Measurements from ENCODE around the gene GPER1.
A peak's percentile ranks its signal among the peaks of the same experiment; 100 is the strongest.
"Not testable (repeated sequence)": the region's sequence is repeated elsewhere in the genome, so short reads cannot be mapped to it uniquely, and the experiment has no call there.

The GPER1 gene

DNA sequence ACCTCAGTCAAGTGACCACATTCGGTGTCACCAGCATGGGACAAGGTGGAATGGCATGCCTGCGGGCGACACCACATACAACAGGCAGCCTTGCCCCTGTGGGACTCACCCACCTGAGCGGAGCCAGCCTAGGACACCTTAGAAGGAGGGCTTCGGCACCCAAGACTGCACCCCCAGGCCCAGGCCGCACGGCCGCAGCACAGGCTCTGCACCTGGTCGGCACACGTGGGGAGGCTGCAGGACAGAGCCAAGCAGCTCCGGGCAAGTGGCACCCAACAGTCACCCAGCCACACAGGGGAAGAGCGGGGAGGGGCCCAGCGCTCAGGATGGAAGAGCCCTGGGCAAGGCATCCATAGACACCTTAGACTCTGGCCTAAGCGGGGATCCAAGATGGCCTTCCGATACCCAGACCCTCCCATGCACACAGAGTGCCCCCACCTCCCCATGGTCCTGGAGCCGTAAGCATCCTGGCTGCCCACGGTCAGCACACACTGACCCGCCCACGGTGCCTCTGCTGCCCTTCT is 16.1 kb upstream of the GPER1 start:
- no peak for DNase-seq

DNA sequence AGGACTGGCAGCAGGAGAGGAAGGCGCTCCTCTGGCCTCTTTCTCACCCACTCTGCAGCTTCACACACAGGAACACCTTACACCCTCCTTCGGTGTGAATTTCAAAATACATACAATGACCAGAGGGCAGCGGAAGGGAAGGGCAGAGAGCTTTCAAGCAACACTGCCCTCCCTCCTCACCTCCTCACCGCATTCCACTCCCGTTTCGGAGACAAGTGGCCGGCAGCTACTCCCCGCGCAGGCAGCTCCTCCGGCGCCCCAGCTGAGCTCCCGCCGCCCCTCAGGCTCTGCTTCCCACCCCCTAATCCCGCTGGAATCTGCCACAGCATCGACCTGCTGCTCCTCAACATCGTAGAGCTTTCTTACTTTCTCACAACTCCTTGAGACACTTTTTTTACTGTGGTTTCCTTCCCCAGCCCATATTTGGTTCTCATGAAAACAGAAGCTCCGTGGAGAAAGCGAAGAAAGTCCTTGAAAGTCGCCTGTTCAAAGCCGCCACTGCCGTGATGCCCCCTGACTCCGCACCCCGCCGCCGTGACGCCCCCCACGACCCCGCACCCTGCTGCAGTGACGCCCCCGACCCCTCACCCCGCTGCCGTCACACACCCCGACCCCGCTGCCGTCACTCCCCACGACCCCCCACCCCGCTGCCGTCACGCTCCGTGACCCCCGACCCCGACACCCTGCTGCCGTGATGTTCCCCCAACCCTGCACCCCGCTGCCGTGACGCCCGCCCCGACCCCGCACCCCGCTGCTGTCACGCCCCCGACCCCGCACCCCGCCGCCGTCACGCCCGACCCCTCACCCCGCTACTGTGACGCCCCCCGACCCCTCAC is 14.6 kb upstream of the GPER1 start:
- no peak for DNase-seq

DNA sequence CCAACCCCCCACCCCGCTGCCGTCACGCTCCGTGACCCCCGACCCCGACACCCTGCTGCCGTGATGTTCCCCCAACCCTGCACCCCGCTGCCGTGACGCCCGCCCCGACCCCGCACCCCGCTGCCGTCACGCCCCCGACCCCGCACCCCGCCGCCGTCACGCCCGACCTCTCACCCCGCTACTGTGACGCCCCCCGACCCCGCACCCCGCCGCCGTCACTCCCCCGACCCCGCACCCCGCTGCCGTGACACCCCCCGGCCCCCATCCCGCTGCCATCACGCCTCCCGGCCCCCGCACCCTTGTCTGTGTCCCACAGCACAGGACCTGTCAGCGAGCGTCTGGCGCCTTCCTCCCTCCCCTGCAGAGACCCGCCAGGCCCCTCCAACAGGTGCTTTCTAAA is 13.9 kb upstream of the GPER1 start:
- DNase-seq = not testable (repeated sequence)

DNA sequence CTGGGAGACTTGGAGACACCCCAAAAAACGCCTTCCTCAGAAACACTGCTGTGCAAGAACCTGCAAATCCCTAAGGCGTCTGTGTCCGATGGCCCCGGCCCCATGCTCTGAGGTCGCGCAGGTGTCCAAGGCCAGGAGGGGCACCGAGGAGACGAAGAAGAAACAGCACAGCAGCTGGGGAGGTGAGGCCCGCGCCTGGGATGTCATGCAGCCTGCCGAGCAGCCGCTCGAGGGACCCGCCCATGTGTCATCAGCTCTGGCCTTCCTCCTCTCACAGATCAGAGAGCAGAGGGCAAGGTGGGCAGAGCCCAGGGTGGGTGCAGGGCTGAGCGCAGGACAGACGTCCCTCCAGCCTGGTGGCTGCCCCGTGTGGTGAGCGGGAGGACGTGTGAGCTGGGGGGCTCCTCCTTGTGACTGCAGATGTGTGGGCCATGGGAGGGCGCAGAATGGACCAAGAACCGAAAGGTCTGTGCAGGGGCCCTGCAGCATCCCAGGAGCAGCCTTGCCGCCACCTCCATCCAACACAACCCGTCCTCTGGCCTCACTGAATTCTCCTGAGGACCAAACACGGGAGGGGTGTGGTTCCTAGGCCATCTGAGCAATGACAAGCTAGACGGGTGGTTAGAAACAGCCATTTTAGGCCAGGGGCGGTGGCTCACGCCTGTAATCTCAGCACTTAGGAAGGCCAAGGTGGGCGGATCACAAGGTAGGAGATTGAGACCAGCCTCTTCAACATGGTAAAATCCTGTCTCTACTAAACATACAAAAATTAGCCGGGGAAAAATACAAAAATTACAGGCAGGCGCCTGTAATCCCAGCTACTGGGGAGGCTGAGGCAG is 13.1 kb upstream of the GPER1 start:
- no peak for DNase-seq

DNA sequence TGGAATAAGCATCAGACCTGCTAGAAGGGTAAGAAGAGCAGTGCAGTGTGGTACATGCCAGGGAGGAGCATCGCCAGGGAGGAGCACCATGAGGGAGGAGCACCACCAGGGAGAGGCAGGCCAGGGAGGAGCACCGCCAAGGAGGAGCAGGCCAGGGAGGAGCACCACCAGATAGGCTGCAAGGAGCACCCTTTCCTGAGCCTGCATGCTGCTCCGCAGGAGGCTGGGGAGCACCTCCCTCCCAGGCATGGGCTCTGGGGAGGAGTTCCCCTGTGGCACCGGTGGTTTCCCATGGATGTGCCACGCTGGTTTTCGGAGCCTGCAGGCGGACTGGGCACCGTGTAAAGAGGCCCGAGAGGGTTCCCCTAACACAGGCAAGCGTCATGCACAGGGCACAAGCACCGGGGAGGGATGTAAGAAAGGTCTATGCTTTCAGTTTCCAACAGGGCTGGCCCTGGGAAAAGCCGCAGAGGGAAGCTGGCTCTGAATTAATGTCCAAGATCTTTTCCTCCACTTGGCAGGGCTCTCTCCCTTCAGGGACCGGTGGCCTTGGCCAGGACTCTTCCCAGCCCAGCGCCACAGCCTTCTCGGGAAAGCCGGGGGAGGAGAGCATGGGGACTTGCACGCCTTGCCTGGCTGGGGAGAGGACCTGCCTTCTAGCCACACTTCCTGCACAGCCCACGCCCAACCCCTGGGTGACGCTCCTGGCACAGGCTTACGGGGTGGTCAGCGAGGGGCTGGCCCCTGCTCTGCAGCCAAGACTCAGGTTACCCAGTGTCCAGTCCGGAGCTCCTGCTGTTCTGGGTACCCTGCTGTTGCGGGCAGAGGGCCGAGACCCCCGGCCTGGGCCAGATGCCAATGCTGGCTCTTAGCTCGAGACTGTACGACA is 11.5 kb upstream of the GPER1 start:
- DNase-seq = no peak

DNA sequence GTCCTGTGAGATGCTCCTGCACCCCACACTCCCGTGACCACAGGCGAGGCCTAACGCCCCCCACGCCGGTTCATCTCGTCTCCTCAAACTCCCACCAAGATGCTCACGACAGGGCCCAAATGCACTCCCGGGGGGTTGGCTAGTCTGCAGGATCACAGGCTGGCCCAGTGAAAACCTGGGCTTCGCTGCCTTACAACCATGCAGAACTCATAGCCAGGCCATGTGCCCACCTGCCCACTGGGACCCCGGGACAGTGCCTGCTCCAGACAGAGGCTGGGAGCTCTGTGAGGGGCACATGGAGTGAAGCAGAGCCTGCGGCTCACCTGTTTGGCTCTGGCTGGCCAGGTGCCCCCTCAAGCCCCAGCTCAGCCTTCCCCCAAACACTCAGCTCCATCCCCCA is 9.4 kb upstream of the GPER1 start:
- DNase-seq = no peak

DNA sequence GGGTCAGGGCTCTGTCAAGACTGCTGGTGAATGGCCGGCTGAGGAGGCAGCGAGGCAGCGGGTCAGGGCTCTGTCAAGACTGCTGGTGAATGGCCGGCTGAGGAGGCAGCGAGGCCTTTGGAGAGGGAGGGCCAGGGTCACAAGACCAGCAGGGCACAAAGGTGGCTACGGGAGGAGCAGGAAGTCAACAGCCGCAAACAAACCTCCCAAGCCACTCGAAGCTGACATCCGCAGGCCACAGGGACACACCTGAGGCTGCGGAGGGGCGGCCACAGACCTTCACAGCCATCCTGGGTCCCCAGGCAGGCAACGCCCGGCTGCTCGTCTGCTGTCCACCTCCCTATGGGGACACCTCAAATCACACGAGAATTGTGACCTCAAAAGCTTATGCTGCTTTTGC is 8.9 kb upstream of the GPER1 start:
- no peak for DNase-seq

DNA sequence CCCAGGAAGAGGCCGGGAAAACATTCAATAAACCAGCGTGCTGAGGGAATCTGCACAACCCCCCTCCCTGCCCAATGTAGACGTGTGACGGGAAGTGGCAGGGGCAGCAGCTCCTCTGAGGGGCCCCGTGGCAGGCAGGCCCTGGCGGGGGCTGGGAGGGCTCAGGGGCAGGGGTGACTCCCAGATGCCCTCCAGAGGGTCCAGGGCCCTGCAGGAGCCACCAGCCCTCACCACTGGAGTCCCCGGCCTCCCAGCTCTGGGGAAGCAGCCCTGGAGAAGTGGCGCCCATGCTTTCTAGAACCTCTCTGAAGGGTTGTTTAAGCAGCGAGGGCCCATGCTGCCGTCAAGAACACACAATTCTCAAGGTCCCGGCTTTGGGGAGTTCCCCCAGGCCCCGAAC is 8.4 kb upstream of the GPER1 start:
- DNase-seq = no peak

DNA sequence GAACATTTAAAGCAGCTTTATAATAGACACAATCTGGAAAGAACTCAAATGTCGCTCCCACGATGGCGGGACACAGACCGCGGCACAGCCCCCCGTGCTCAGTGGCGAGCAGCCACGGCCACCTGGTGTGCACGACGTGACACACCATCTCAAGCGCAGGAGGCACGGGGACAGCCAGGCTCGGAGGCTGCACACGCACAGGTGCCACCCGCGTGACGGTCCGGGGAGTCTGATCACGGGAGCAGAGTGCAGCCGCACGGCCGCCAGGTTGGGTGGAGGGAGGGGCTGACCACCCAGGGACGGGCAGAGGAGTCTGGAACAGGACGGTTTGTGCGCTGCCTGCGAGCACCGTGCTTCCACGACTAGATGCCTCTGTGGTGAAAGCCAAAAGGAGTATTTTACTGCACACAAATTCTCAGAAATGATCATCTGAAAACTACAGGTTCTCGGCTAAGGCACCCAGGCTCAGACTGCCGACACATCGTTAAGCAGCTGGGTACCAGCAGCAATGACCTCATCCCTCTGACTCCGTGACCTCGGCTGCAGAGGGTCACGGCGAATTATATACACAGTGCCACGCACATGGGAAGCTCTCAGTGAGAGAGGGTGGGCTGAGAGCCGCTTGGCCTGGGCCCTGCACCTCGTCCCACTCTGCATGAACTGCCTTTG is 7.5 kb upstream of the GPER1 start:
- DNase-seq = no peak

DNA sequence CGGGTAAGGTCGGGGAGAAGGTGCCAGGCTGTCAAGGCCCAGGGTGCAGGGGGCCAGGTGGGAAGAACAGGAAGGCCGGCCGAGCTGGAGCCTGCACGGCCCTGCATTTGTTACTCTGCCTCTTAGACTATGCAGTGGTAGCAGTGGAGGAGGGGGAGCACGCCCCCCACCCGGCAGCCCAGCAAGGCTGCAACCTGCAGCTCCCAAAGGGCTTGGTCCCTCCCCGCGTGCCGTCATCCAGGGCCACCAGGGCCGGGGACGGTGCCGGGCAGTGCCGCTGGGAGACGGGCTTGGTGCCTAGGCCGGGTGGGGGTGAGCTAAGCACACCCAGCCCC is 7.0 kb upstream of the GPER1 start:
- DNase-seq = no peak

DNA sequence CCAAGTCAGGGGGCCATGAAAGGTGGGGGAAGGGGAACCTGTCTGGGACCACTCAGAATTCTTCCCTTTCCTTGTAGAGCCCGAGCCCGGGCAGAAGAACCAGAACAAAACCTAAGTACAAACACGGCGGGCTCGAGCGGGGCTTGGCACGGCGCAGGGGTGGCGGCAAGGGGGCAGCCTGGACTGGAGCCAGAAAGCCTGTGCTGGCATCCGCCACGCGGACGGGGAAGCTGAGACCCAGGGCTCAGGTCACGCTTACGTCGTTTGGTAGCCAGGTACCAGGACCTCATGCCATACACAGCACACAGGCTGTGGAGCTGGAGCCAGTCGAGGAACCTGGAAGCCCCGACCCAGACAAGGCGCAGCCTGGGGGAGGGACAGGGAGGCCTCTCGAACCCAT is 6.6 kb upstream of the GPER1 start:
- DNase-seq = no peak

DNA sequence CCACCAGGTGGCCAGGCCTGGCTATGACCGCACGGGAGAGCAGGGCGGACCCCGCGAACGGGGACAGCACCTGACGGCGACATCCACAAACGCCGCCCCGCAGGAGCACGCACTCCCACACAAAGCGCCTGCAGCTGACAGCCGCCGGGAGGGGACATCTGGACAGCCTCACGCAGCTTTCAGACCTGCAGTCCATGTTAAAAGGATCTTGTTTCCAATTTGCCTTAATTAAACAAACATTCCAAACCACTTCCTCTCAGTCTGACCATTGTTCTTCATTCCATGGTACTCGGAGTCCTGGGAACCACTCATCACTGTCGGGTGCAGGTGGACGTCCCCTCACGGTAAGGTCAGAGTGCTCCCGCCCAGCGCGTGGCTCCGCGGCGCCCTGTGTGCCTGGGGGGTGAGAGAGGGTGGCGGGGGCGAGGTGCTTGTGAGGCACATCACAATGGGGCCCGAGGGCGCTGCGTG is 5.9 kb upstream of the GPER1 start:
- peak; percentile 16 for DNase-seq

DNA sequence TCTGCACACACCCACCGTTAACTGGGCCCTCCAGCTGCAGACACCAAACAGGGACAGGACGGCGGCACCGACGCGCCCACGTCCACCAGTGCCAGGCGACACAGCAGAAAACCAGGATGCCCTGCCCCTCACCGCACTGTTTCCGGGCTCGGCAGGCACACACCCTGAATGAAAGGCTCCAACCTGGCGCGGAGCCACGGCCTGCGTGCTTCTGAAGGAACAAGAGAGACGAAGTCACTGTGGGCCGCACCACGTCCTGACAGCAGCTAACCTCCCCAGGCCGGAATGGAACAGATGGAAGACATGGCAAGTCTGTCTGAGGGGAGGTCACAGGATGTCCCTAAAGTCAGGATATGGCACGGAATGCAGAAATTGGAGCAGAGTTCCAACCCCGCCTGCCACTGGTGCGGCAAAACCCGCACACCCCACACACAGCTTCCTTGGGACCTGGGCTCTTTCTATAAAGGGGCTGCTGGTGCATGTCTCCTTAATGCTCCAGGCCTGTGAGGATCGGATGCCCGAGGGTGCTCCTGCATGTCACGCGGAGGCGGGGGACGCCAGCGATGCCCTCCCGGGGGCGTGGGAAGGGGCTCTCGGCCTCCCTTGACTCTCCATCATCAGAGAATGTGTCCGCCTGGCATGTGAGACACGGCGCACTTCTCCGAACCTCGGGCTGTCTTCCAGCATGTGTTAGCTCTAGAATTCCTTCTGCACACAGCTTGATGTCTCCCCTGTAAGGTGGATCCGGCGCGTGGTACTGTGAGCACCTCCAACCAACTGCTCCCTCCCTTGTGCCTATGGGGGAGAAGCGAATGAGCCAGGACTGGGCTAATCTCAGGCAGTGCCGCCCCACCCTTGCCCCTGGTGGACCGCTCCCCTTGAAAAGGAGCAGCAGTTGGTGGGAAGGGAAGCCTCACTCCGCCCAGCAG is 3.9 kb upstream of the GPER1 start:
- DNase-seq = no peak

DNA sequence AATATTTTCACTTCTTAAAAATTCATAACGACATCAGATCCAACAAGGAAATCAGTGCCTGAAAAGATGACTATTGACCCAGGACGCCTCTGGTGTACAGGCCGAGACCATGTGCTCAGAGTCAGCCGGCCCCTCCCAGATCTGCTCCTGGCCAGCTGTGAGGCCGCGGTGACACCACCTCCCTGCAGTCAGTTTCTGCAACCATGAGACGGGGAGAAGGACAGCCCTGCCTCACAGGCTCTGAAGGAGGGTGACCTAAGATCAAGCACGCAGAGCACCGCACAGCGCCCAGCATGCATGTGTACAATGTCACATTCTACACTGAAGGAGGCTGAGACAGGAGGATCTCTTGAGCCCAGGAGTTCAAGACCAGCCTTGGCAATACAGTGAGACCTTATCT is 2.6 kb upstream of the GPER1 start:
- DNase-seq = no peak

DNA sequence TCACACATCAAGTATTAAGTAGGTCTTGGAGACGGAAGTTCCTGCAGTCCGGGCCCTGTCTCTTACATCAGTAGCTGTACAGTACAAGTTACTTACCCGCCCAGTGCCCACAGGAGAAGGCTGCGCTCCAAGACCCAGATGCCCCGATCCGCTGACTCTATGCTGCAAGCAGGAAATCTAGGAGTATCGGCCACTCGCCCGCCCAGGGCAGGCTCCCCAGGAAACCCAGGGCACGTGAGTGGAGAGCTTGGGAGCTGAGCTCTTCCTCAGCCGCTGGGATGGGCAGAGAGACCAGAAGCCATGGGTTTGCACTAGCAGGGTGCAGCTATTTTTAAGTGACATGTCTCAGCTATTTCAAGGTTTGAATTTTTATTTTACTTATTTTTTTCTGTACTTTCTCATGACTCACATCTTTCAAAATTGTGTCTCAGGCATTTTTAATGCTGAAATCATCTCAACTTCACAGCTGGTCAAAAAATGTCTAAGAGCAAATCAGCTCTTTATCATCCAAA is 1.9 kb upstream of the GPER1 start:
- DNase-seq = no peak

DNA sequence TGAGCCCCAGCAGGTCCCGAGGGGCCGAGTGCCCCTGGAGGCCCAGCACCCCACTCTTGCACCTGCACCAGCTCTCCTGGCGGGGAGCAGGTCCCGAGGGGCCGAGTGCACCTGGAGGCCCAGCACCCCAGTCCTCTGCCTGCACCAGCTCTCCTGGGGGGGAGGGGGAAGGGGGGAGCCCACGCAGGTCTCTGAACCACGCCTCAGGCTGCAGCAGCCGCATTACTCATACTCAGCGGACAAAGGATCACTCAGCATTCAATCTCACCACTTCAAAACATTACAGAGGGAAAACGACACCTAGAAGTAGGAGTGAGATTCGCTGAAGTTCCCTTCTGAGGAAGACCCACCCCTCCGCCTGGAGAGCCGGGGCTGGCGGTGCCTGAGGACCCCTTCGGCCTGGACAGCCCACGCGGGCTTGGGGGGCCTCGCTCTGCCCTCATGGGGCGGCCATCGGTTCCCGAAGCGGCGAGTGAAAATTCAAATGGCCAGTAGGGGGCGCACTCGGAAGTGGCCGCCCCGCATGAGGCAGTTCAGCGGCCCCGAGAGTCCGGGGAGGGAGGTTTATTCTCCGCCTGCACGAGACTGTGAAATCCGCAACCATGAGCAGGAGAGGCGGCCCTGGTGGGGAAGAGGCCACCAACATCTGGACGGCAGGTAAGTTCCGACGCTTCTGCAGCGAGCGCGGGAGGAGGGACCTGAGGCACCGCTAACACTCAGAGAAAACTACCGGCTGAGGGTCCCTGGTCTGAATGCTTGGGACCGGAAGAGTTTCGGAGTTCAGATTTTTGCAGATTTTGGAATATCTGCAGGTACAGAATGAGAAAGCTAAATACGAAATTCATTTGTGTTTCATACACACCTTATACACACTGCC is 1.1 kb upstream of the GPER1 start:
- DNase-seq = peak; percentile 29

DNA sequence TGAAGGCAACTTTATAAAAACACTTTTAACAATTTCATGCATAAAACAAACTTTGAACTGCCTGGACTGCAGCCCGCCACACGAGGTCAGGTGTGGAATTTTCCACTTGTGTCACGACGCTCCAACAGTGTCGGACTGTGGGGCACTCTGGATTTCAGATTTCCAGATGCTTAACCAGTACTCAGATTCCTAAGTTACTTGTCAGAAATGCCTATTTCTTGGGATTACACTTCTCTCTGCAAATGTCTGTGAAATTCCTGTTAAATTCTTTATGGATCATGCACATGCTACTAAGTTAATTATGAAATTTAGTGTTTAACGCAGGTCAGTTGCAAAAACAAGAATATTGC is 473 bp upstream of the GPER1 start:
- no peak for DNase-seq

DNA sequence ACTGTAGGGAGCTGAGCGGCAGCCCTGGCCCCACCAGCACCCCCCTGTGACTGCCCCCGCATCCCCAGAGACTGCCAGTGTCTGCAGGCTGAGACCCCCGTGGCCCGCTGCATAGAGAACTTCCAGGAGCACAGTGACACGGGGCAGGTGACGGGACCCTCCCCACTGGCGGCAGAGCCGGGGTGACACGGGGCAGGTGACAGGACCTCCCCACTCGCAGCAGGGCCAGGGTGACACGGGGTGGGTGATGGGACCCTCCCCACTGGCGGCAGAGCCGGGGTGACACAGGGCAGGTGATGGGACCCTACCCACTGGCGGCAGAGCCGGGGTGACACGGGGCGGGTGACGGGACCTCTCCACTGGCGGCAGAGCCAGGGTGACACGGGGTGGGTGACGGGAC is 2.3 kb downstream of the GPER1 start:
- DNase-seq = no peak

DNA sequence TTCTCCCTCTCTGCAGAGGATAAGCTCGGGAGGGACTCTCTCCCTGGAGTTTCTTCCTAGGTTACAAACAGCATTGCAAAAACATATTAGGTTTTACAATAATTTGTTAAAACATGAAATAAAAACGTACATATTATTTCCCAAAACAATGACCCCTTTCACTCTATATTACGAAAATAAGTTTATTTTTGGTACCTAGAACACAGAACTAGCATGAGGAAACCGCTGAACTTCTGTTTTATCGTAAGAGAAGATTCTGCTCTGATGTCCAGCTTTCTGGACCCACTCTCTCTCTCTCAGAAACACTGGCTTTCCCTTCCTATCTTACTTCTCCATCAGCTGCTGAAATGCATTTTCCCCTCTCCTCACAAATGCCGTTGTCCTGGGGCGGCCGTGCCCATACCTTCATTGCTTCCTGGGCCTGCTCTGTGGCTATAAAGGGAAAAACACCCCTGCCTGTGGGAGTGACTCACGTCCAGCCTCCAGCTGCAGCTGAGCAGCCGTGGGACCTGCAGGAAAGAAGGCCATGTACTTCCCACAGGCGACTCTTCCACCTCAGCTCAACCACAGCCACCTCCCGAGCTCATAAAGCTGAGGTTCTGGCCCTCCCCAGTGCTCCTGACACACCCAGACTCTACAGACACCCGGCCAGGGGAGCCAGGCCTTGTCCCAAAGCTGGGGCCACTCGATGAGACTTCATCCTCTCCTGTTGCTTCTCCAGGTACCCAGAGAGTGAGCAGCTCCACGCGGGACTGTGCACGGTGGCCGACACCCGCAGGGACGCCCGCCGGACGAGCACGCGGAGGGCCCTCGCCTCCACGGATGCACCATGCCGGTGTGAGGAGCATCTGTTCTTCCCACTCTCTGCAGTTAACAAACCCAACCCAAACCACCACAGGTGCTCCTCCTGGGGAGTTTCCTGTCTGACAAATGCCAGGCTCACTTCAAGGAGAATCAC is 3.1 kb downstream of the GPER1 start:
- no peak for DNase-seq
